Keratinocyte (primary cell): Measurements from ENCODE around the gene ROPN1B. TPM values are rescaled to one million over a fixed set of nuclear protein-coding genes. Genes with fewer than 3 reads are reported as not detected.
A peak's percentile ranks its signal among the peaks of the same experiment; 100 is the strongest.
"Not testable (repeated sequence)": the region's sequence is repeated elsewhere in the genome, so short reads cannot be mapped to it uniquely, and the experiment has no call there.

ENCODE experiments used
- DNase-seq: peaks from one replicate; pipeline ENCODE4 v3.0.0-alpha.2; 2011; ENCODE audit warnings: low read depth, missing footprints, low spot score
- FAIRE-seq: peaks from 2 replicates; lab custom pipeline; 2011; peaks lifted over from hg19 to GRCh38; lab: Jason Lieb, UNC
- H2AFZ ChIP-seq: 2 replicates; pipeline ENCODE4 v1.6.0; 2012; ENCODE audit warnings: low read length, control low read depth, inconsistent platforms; ENCODE audit not compliant: control insufficient read depth
- H3K27ac ChIP-seq: 2 replicates; pipeline ENCODE4 v1.5.1; 2011; ENCODE audit warnings: low read length; ENCODE audit not compliant: control insufficient read depth, insufficient read depth
- H3K27me3 ChIP-seq: 3 replicates; pipeline ENCODE4 v1.6.0; 2011; ENCODE audit warnings: low read length; ENCODE audit not compliant: control insufficient read depth, insufficient read depth; ENCODE audit errors: extremely low read depth
- H3K36me3 ChIP-seq, 2 experiments: 2 replicates in 1 of 2; 3 replicates in 1 of 2; pipeline ENCODE4 v1.5.1; 2011; ENCODE audit warnings: low read length in 2 of 2, mild to moderate bottlenecking in 1 of 2; ENCODE audit not compliant: control insufficient read depth in 2 of 2, insufficient read depth in 2 of 2; ENCODE audit errors: extremely low read depth in 1 of 2
- H3K4me1 ChIP-seq: 3 replicates; pipeline ENCODE4 v1.5.1; 2011; ENCODE audit warnings: low read length; ENCODE audit not compliant: control insufficient read depth, insufficient read depth; ENCODE audit errors: extremely low read depth
- H3K4me2 ChIP-seq: 3 replicates; pipeline ENCODE4 v1.6.0; 2011; ENCODE audit warnings: low read depth, low read length; ENCODE audit not compliant: control insufficient read depth, insufficient read depth; ENCODE audit errors: extremely low read depth
- H3K4me3 ChIP-seq, 3 experiments: fragments of 200-600 bp in 1 of 3; sonication (generic) in 1 of 3; 2 replicates in 2 of 3; 3 replicates in 1 of 3; pipeline ENCODE4 v1.5.1; 2011 to 2016; ENCODE audit warnings: low read length in 3 of 3, mild to moderate bottlenecking in 3 of 3, control low read depth in 2 of 3, inconsistent platforms in 1 of 3, low read depth in 1 of 3, mixed read lengths in 1 of 3, mixed run types in 1 of 3, moderate library complexity in 1 of 3; ENCODE audit not compliant: control insufficient read depth in 2 of 3, insufficient read depth in 2 of 3; ENCODE audit errors: extremely low read depth in 1 of 3
- H3K79me2 ChIP-seq: 2 replicates; pipeline ENCODE4 v1.6.0; 2012; ENCODE audit warnings: low read length; ENCODE audit not compliant: control insufficient read depth, insufficient read depth
- H3K9ac ChIP-seq: 3 replicates; pipeline ENCODE4 v1.6.0; 2011; ENCODE audit warnings: low read length; ENCODE audit not compliant: control insufficient read depth, insufficient read depth; ENCODE audit errors: extremely low read depth
- H3K9me1 ChIP-seq: 3 replicates; pipeline ENCODE4 v1.6.0; 2011; ENCODE audit warnings: low read length; ENCODE audit not compliant: control insufficient read depth, insufficient read depth; ENCODE audit errors: extremely low read depth
- H3K9me3 ChIP-seq: 2 replicates; pipeline ENCODE4 v1.5.1; 2012; ENCODE audit warnings: low read depth, low read length; ENCODE audit not compliant: control insufficient read depth
- H4K20me1 ChIP-seq: 3 replicates; pipeline ENCODE4 v1.6.0; 2011; ENCODE audit warnings: low read length; ENCODE audit not compliant: control insufficient read depth, insufficient read depth; ENCODE audit errors: extremely low read depth
- dilution Hi-C: fragments of 300-500 bp; cut with MboI; formaldehyde crosslinking; loops from one replicate; pipeline ENCODE4 v1.7.0; 2020; ENCODE audit warnings: low sequenced_read_pairs; ENCODE audit not compliant: extremely low pct_ligation_motif_present
- polyA plus RNA-seq, 5 experiments: library from polyadenylated mRNA; depleted of rRNA in 3 of 5; stranded (reverse) in 3 of 5; stranded (forward) in 1 of 5; unstranded in 1 of 5; fragments of >200 nt; gene quantifications; 1 replicate in 1 of 5; 2 replicates in 3 of 5; 3 replicates in 1 of 5; pipeline versions ENCODE4 v1.2.1 to v1.2.3, GENCODE V29; 2011 to 2012; ENCODE audit warnings: missing spikeins in 2 of 5, low read depth in 1 of 5, low replicate concordance in 1 of 5
- TF ChIP-seq, protein P1 (sequence below), 3 experiments: IDR thresholded peaks in 1 of 3; conservative IDR thresholded peaks in 1 of 3; optimal IDR thresholded peaks in 1 of 3; 2 replicates in 2 of 3; 3 replicates in 1 of 3; pipeline versions ENCODE3 to v1.5.1; 2011; ENCODE audit warnings: low read length in 3 of 3, mild to moderate bottlenecking in 3 of 3, moderate library complexity in 2 of 3, control low read depth in 1 of 3, inconsistent platforms in 1 of 3; ENCODE audit not compliant: insufficient read depth in 2 of 3; ENCODE audit errors: extremely low read depth in 1 of 3

Gene ROPN1B
- polyA plus RNA-seq, 1 donor (not counting 4 experiments of a cell fraction or from before 2014, with no cell fraction given), result 0.14 TPM

DNA sequence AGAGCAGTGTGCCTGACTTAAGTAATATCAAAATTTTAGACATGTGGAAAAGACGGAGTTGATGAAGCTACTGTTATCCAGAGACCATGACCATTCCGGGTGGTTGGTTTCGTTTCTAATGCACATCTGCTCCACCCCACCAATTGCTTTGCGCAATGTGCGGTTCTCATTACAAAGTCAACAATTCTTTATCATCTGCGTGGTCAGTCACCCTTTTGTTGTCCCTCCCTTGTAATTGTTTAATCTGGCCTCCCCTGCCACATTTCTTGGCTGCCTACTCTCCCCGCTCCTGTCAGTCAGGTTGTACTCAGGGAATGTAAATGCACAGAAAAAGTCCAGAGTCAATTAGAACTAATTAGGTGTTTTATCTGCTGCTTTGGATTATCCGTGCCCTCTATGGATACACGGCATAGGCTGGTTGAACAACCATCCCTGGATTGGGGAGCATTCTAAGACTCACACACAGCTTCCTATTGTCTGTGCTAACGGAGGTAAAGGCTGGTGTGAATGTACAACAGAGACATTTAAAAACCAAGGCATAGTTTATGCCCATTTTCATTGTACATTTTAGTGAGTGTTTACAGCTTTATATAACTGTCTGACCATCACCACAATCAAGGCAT lies 33.6 kb upstream of the ROPN1B start:
- H3K4me3 ChIP-seq, H4K20me1 ChIP-seq, H3K27me3 ChIP-seq, H3K4me1 ChIP-seq, H3K9me3 ChIP-seq, H3K27ac ChIP-seq, H3K79me2 ChIP-seq, H3K9ac ChIP-seq, FAIRE-seq, H3K9me1 ChIP-seq, H2AFZ ChIP-seq, H3K36me3 ChIP-seq, DNase-seq, H3K4me2 ChIP-seq, dilution Hi-C loops: not testable (repeated sequence)

DNA sequence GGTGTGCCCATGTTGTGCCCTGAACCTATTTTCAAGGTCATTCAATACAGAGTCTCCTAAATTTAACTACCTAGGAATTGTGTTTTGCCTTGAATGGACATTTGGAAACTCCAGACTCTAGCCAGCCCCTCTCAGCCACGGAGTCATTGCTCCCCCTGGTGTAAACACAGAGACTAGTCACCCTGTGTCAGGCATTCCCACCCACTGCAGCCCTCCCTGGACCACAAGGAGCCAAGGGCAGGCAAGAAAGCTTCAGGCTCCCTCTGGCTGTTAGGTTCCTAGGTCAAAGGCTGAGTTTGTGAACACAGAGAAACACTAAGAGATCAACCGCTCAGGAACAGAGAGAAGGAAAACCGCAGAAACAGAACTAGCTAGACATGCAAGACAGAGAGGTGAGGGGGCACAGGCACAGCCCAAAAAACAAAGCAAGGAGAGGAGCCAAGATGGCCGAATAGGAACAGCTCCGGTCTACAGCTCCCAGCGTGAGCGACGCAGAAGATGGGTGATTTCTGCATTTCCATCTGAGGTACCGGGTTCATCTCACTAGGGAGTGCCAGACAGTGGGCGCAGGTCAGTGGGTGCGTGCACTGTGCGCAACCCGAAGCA lies 32.7 kb upstream of the ROPN1B start:
- peak overlapping the region; percentile 10 for H3K4me2 ChIP-seq

DNA sequence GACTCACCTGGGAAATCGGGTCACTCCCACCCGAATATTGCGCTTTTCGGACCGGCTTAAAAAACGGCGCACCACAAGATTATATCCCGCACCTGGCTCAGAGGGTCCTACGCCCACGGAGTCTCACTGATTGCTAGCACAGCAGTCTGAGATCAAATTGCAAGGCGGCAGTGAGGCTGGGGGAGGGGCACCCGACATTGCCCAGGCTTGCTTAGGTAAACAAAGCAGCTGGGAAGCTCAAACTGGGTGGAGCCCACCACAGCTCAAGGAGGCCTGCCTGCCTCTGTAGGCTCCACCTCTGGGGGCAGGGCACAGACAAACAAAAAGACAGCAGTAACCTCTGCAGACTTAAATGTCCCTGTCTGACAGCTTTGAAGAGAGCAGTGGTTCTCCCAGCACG lies 32.1 kb upstream of the ROPN1B start:
- H3K79me2 ChIP-seq, H3K4me3 ChIP-seq, FAIRE-seq, H3K9me3 ChIP-seq, H3K27me3 ChIP-seq, H2AFZ ChIP-seq, dilution Hi-C loops, H4K20me1 ChIP-seq, H3K9ac ChIP-seq, H3K9me1 ChIP-seq, H3K4me1 ChIP-seq, H3K4me2 ChIP-seq, H3K27ac ChIP-seq, DNase-seq, H3K36me3 ChIP-seq: not testable (repeated sequence)

More for the DNA sequence above, 32.7 kb upstream of the ROPN1B start:
- H4K20me1 ChIP-seq, H3K27me3 ChIP-seq, dilution Hi-C loops, H3K4me1 ChIP-seq, DNase-seq, H3K9me3 ChIP-seq, FAIRE-seq, H3K9me1 ChIP-seq, H3K9ac ChIP-seq, H3K36me3 ChIP-seq, H3K79me2 ChIP-seq, H2AFZ ChIP-seq: not testable (repeated sequence)
- TF ChIP-seq, protein P1, sequence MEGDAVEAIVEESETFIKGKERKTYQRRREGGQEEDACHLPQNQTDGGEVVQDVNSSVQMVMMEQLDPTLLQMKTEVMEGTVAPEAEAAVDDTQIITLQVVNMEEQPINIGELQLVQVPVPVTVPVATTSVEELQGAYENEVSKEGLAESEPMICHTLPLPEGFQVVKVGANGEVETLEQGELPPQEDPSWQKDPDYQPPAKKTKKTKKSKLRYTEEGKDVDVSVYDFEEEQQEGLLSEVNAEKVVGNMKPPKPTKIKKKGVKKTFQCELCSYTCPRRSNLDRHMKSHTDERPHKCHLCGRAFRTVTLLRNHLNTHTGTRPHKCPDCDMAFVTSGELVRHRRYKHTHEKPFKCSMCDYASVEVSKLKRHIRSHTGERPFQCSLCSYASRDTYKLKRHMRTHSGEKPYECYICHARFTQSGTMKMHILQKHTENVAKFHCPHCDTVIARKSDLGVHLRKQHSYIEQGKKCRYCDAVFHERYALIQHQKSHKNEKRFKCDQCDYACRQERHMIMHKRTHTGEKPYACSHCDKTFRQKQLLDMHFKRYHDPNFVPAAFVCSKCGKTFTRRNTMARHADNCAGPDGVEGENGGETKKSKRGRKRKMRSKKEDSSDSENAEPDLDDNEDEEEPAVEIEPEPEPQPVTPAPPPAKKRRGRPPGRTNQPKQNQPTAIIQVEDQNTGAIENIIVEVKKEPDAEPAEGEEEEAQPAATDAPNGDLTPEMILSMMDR (optimal IDR thresholded peaks at IDR 0.05 in 1 of 3, IDR thresholded peaks at IDR 0.05 in 1 of 3, conservative IDR thresholded peaks at IDR 0.05 in 1 of 3; ENCODE audit: extremely low read depth in 1 of 3, insufficient read depth in 2 of 3, low read length in 3 of 3), result peak in 2 of 3 experiments; percentile 18 to 38
- Histone ChIP-seq H3K4me3 (peak overlapping the region in 2 of 3 experiments; percentile 26 to 34), H3K27ac (peak overlapping the region; percentile 14)

DNA sequence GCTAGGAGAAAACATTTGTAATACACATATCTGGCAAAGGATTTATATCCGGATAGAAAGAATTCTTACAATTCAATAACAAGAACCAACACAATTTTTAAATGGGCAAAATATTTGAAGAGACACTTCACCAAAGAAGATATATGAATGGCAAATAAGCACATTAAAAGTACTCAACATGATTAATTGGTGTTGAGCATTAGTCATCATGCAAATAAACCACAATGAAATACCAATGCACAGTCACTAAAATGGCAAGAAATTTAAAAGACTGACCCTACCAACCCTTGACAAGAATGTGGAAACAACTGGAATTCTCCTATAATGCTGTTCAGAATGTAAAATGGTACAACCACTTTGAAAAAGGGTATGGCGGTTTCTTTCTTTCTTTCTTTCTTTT lies 21.2 kb upstream of the ROPN1B start:
- FAIRE-seq (peak; percentile 69), DNase-seq (peak; percentile 26)
- dilution Hi-C loops, H3K4me3 ChIP-seq, H2AFZ ChIP-seq, H3K9me3 ChIP-seq, H3K36me3 ChIP-seq, H4K20me1 ChIP-seq, H3K27ac ChIP-seq, H3K79me2 ChIP-seq, H3K9me1 ChIP-seq, H3K4me1 ChIP-seq, H3K4me2 ChIP-seq, H3K9ac ChIP-seq, H3K27me3 ChIP-seq: not testable (repeated sequence)
